Loucy (cell line): ENCODE results near the gene PASD1.

Experiments
- H2AFZ ChIP-seq: fragments of 200-600 bp; sonication (generic); 2 replicates; pipeline ENCODE4 v1.6.0; 2016; ENCODE audit warnings: antibody characterized with exemption, mild to moderate bottlenecking, low read length, moderate library complexity
- H3F3A ChIP-seq: fragments of 200-600 bp; 2 replicates; pipeline ENCODE4 v1.6.0; 2016; ENCODE audit warnings: antibody characterized with exemption, low read depth, mild to moderate bottlenecking
- H3K27me3 ChIP-seq: fragments of 200-600 bp; sonication (generic); 2 replicates; pipeline ENCODE4 v1.6.1; 2014; ENCODE audit warnings: low read length, mild to moderate bottlenecking; ENCODE audit not compliant: insufficient read depth, poor library complexity, severe bottlenecking
- H3K36me3 ChIP-seq: fragments of 200-600 bp; sonication (generic); 2 replicates; pipeline ENCODE4 v1.6.1; 2016; ENCODE audit warnings: low read length; ENCODE audit not compliant: insufficient read depth
- H3K4me1 ChIP-seq: fragments of 200-600 bp; sonication (generic); 2 replicates; pipeline ENCODE4 v1.5.1; 2014; ENCODE audit warnings: low read length, mild to moderate bottlenecking; ENCODE audit not compliant: insufficient read depth, poor library complexity, severe bottlenecking
- H3K4me2 ChIP-seq: fragments of 200-600 bp; sonication (generic); 2 replicates; pipeline ENCODE4 v1.6.0; 2014; ENCODE audit warnings: antibody characterized with exemption, low read length, low read depth, mild to moderate bottlenecking; ENCODE audit not compliant: poor library complexity, severe bottlenecking
- H3K4me3 ChIP-seq: fragments of 200-600 bp; sonication (generic); 2 replicates; pipeline ENCODE4 v1.5.1; 2014; ENCODE audit warnings: low read length, mild to moderate bottlenecking, mixed read lengths; ENCODE audit not compliant: poor library complexity, severe bottlenecking
- H3K79me2 ChIP-seq: fragments of 200-600 bp; sonication (generic); 2 replicates; pipeline ENCODE4 v1.6.1; 2014; ENCODE audit warnings: low read length; ENCODE audit not compliant: insufficient read depth
- H3K9ac ChIP-seq: fragments of 200-600 bp; sonication (generic); 2 replicates; pipeline ENCODE4 v1.6.0; 2014; ENCODE audit warnings: mild to moderate bottlenecking, low read depth, low read length, moderate library complexity; ENCODE audit not compliant: poor library complexity, severe bottlenecking
- H3K9me2 ChIP-seq: fragments of 200-600 bp; sonication (generic); replicated peaks from 2 replicates; pipeline ENCODE4 v1.6.1; 2016; ENCODE audit warnings: low read depth, low read length, mixed read lengths
- H3K9me3 ChIP-seq: fragments of 200-600 bp; sonication (generic); 2 replicates; pipeline ENCODE4 v1.6.1; 2014; ENCODE audit warnings: mild to moderate bottlenecking, antibody characterized with exemption, low read length, low read depth; ENCODE audit not compliant: insufficient read depth
- H4K20me1 ChIP-seq: fragments of 200-600 bp; sonication (generic); 2 replicates; pipeline ENCODE4 v1.6.0; 2014; ENCODE audit warnings: antibody characterized with exemption, low read length, mild to moderate bottlenecking; ENCODE audit not compliant: insufficient read depth, poor library complexity, severe bottlenecking
- EZH2phosphoT487 ChIP-seq: fragments of 200-600 bp; IDR thresholded peaks from 2 replicates; pipeline ENCODE4 v1.6.1; 2018; ENCODE audit warnings: antibody characterized with exemption, mild to moderate bottlenecking, moderate library complexity, borderline replicate concordance
- TF ChIP-seq, protein P1 (sequence below): fragments of 200-600 bp; sonication (generic); conservative IDR thresholded peaks from 2 replicates; pipeline ENCODE4 v1.5.1; 2014; ENCODE audit warnings: mild to moderate bottlenecking, antibody characterized with exemption, low read length

Gene PASD1

DNA sequence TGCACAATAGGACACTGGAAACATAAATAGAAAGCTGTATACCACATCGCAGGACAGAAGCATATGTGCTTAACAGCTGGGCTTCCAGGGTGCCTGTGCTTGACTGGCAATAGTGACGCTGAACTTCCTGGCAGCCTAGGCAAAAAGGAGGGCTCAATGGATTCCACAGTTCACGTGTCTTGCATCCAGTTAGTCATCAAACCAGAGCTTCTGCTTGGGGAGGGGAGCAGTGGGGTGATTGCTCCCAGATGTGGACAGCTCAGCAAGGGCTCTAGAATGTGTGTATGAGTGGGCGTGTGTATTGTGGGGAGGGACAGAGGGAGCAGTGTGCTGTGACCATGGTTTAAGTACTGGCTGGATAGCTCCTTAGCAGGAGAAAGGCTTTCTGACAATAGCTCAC, 134.0 kb downstream of the PASD1 start:
- H3K27me3 ChIP-seq: no peaks in the 10 kb centered on the region

DNA sequence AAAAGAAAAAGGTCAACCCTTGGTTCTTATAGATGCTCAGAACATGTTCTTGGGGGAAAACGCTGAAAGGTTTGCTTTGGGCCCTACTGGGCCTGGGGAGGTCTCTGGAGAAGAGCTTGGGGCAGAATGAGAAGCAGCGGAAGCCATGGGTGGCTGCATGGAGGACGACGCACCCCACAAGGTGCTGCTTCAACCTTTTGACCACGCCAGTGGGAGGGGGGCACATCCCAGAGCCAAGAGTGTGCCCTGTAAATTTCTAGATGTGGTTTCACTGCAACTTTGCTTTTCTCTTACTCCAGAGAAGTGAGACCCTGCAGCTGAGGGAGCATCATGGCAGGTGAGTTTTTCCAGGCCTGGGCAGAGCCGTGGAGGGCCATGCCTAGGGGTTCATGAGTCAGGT, 135.0 kb downstream of the PASD1 start:
- Histone ChIP-seq H3K27me3 (no peaks in the 10 kb centered on the region), H3F3A (no peaks in the 10 kb centered on the region), H3K9me3 (no peaks in the 10 kb centered on the region), H3K4me3 (no peak overlapping the region), H3K4me2 (no peak overlapping the region), H4K20me1 (no peaks in the 10 kb centered on the region), H3K4me1 (no peaks in the 10 kb centered on the region), H3K9me2 (no peaks in the 10 kb centered on the region), H3K9ac (no peak overlapping the region), H3K79me2 (no peaks in the 10 kb centered on the region), H3K36me3 (no peaks in the 10 kb centered on the region), H2AFZ (no peak overlapping the region)
- no peak for TF ChIP-seq EZH2phosphoT487
- TF ChIP-seq, protein P1, sequence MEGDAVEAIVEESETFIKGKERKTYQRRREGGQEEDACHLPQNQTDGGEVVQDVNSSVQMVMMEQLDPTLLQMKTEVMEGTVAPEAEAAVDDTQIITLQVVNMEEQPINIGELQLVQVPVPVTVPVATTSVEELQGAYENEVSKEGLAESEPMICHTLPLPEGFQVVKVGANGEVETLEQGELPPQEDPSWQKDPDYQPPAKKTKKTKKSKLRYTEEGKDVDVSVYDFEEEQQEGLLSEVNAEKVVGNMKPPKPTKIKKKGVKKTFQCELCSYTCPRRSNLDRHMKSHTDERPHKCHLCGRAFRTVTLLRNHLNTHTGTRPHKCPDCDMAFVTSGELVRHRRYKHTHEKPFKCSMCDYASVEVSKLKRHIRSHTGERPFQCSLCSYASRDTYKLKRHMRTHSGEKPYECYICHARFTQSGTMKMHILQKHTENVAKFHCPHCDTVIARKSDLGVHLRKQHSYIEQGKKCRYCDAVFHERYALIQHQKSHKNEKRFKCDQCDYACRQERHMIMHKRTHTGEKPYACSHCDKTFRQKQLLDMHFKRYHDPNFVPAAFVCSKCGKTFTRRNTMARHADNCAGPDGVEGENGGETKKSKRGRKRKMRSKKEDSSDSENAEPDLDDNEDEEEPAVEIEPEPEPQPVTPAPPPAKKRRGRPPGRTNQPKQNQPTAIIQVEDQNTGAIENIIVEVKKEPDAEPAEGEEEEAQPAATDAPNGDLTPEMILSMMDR: no peak

More for the DNA sequence above, 134.0 kb downstream of the PASD1 start:
- Histone ChIP-seq H3K9me2 (no peaks in the 10 kb centered on the region), H2AFZ (no peak overlapping the region), H3K4me1 (no peaks in the 10 kb centered on the region), H3K4me2 (no peak overlapping the region), H3K4me3 (no peak overlapping the region), H3K9ac (no peak overlapping the region), H3K36me3 (no peaks in the 10 kb centered on the region), H3K79me2 (no peaks in the 10 kb centered on the region), H3F3A (no peaks in the 10 kb centered on the region), H3K9me3 (no peaks in the 10 kb centered on the region), H4K20me1 (no peaks in the 10 kb centered on the region)
- no peak for TF ChIP-seq EZH2phosphoT487
- TF ChIP-seq, protein P1: no peak

DNA sequence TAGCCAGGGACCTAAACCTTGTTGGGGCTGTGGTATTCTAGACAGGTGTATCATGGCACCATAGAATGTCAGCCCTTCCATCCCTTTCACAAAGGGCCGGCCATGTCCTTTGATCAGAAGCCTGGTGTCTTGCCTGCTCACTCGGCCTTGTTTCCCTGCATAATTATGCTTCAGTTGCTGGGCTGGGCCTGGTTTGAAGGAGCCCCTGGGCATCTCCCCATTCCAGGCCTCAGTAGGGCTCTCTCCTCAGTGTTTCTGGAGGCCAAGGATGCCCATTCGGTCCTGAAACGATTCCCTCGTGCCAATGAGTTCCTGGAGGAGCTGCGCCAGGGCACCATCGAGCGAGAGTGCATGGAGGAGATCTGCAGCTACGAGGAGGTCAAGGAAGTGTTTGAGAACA, 136.3 kb downstream of the PASD1 start:
- TF ChIP-seq, protein P1: no peak
- no peak for TF ChIP-seq EZH2phosphoT487

More for the DNA sequence above, 136.3 kb downstream of the PASD1 start:
- H3K79me2 ChIP-seq: no peaks in the 10 kb centered on the region
- no peaks in the 10 kb centered on the region for H3K4me1 ChIP-seq
- no peak overlapping the region for H3K4me2 ChIP-seq
- no peak overlapping the region for H3K4me3 ChIP-seq
- H4K20me1 ChIP-seq: no peaks in the 10 kb centered on the region
- no peaks in the 10 kb centered on the region for H3F3A ChIP-seq
- no peaks in the 10 kb centered on the region for H3K9me3 ChIP-seq
- H3K9me2 ChIP-seq: no peaks in the 10 kb centered on the region
- no peaks in the 10 kb centered on the region for H3K36me3 ChIP-seq
- no peak overlapping the region for H3K9ac ChIP-seq
- no peaks in the 10 kb centered on the region for H3K27me3 ChIP-seq
- H2AFZ ChIP-seq: no peak overlapping the region
